Fibroblast of gingiva (primary cell): ENCODE data around the gene ARMC8.

Source experiments
- DNase-seq: peaks from one replicate; pipeline ENCODE4 v3.0.0-alpha.2; 2011; ENCODE audit warnings: low read depth

The ARMC8 gene

GRCh38 chr3:138200424-138200823 is 13.3 kb downstream of the ARMC8 start:
- DNase-seq: no peak

DNA sequence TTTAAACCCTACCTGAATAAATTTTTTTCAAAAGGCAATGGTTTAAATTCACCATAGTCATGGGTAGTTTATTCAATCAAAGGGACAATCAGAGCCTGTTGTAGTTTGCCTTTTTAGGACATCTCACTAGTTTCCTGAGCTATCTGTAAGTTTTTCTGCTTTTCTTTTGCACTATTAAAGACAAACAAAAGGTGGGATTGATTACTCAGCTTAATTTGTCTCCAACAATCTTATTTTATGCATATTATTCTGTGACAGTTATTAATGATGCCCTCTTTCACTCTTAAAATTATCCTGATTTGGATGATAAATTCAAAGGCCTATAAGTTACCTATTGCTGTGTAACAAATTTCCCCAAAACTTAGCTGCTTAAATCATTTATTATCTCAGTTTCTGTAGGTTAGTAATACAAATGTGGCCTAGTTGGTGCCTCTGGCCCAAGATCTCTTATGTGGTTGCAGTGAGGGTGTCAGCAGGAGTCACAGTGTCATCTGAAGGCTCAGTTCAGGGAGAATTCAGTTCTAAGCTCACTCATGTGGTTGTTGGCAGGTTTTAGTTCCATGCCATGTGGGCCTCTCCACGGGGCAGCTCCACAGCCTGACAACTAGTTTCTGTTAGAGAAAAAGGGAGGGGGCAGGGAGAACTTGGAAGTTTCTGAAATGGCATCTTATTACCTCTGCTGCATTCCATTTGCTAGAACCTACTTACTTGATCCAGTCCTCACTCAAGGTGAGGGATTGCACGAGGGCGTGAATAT is 16.0 kb downstream of the ARMC8 start:
- no peak for DNase-seq

DNA sequence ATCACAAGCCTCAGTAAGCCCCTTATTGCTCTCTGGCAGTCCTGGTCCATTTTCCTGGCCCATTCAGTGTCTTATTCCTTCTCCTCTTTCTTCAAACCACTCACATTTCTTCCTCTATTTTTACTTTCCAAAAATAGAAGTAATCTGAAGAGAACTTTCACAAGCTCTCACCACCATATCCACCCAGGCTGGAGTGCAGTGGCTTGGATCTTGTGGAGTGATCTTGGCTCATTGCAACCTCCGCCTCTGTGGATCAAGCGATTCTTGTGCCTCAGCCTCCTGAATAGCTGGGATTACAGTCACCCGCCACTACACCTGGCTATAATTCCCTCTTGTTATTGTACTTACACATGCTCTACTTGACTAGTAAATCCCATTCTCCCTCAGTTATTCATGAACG is 16.8 kb downstream of the ARMC8 start:
- no peak for DNase-seq

DNA sequence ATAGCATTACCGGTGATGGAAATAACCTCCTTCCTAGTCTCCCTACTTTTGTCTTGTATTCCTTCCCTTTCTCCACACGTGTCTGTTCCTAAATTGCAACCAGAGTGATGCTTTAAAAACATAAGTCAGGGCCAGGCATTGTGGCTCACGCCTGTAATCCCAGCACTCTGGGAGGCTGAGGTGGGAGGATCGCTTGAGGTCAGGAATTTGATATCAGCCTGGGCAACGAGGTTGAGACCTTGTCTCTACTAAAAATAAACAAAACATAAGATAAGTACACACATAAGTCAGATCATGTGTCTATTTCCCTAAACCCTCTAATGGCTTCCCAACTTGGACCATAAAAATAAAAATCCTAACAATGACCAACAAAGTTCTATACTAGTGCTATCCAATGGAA is 18.4 kb downstream of the ARMC8 start:
- DNase-seq: no peak

- no peak for DNase-seq
Observed at GRCh38 chr3:138206196-138206595, 19.1 kb downstream of the ARMC8 start.

DNA sequence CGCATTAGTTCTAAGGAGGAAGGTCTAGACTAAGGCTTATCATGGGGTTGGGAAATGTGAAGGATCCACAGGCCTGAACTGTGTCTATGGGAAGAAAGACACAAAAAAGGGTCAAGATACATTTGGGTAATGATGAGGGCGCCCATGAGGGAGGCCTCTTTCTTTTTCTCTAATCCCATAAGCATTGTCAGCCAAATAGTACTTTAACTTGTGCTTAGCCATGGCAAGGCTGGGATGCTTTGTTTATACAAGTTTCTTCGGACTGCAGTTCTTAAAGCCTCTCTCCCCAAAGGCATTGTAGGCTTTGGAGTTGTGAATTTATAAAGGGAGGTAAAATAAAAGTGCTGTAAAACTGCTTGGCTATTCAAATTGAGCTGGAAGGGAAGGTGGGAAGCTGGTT is 23.4 kb downstream of the ARMC8 start:
- DNase-seq: no peak

GRCh38 chr3:138213398-138214085 is 26.4 kb downstream of the ARMC8 start:
- no peak for DNase-seq

GRCh38 chr3:138219255-138219654 is 32.2 kb downstream of the ARMC8 start:
- DNase-seq: no peak

- DNase-seq: no peak
Observed at GRCh38 chr3:138220242-138220641, 33.1 kb downstream of the ARMC8 start.

GRCh38 chr3:138220788-138221187 is 33.7 kb downstream of the ARMC8 start:
- DNase-seq: no peak

DNA sequence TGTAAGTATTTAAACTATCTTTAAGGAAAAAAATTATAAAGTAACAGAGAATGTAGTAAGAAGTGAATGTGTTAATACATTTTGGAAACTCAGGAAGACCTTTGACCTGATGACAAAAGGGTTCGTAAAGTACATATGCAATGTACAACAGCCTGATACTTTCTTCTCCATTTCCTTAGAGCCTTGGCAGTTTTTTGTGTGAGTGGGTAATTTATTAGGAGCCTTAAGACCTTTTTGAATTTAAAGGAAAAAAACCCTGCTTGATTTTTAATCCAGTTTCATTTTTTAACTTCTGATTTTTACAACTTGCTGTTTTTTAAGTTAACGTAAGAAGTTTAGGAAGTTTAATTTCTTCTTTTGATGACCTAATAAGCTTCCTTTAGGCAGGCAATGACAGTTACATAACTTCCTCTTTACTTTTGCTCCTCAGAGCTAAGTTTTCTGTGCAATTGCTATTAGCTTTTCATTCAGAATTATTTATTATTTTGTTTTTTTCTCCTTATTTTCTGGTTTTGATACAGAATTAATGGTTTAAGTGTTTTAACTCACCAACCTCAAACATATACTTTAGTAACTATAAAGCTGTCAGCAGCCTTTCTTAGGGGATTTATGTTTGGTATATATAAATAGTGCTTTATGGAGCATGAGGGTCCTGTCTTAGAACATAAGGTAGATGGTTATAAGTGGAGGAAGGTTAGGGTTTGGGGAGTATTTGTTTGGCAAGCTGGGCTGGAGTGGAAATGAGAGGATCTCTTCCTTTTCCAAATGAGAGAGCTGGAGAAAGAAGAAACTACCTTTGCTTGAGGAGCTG is 35.2 kb downstream of the ARMC8 start:
- no peak for DNase-seq

DNA sequence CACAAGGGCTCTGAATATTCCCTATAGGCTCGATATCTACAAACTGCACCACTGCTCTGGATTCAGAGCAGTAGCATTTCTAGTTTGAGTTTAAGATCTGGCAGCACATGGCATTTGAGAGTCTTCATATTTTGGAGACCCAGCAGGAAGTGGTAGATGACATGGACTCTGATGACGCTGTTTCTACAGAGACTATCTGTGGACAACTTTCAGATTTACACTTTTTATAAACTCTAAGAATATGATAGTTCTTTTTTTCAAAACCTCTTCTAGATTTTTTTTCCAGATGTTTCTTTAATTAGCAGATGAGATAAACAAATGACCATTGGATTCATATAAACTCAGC is 35.8 kb downstream of the ARMC8 start:
- no peak for DNase-seq

GRCh38 chr3:138227650-138228049 is 40.5 kb downstream of the ARMC8 start:
- peak; percentile 18 for DNase-seq

DNA sequence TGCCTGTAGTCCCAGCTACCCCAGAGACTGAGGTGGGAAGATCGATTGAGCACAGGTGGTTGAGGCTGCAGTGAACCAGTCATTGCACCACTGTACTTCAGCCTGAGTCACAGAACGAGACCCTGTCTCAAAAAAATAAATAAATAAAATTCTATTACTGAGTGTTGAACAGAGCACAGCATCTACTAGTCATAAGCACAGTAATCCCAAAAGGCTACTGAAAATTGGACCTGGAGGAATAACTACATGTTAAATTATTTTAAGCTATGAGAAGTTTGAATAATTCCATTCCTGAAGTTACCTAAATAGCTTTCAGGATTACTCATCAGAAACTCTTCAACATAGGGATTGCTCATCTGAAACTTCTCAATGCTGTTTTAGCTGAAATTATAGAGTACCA is 43.4 kb downstream of the ARMC8 start:
- DNase-seq: no peak

DNA sequence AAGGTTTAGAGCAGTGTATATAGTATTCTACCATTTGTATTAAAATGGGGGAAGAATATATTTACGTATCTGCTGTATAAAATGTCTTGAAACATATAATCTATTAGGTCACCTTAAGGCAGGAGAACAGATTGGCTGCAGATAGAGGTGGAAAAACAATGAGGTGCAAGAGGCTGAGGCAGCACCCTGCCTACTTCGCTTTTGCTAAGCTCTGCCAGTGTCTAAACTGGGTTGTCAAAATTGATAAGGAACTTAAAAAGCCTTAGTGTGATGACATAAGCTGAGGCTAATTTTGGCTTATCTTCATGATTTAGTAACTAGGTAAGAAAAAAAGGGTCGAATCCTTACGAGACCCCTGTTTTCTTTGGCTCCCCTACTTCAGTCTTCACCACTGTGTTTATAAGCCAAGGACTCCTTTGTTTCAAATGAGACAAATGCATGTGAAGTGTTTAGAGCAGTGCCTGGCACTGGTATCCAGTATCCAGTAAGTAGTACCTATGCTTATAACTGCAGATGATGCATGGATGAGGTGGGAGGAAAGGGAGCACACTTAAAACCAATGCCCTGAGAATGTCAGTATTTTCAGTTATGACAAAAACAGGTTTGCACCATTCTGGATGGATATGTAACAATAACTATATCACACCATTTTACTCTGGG is 45.7 kb downstream of the ARMC8 start:
- DNase-seq: no peak

GRCh38 chr3:138234401-138235179 is 47.5 kb downstream of the ARMC8 start:
- DNase-seq: no peak

DNA sequence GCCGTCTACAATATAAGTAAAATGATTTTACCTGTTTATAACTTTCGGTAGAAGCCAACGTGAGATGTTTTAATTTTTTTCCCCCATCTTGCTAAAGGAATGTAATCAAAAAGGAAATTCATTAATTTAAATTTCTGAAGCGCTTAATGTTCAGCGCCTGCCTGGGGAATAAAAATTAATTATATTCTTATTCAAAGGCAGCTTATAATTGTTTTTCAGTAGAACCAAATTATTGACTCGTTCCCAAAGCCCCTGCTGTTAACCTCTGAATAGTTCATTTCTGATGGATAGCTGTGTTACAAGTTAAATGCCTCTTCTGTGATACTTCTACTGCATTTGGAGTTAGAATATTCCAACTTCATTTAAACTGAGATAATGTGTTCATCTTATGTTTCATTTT is 51.6 kb downstream of the ARMC8 start:
- DNase-seq: no peak

DNA sequence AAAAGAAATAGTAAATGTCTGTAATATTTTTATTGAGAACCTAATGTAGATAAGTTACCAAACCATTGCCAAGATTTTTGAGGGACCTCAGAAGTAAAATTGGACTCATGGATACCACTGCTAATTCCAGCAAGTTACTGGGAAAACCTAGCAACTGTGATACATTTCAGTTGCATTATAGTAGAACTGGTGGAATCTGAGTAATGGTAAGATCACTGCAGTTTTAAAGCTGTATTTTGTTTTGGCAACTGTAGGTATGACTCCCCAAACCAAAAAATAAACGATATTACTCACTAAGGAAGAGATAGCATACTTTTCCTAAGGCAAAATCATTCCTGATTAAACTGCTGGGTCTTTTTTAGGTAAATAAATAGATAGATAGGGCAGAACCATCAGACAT is 54.0 kb downstream of the ARMC8 start:
- DNase-seq: no peak

DNA sequence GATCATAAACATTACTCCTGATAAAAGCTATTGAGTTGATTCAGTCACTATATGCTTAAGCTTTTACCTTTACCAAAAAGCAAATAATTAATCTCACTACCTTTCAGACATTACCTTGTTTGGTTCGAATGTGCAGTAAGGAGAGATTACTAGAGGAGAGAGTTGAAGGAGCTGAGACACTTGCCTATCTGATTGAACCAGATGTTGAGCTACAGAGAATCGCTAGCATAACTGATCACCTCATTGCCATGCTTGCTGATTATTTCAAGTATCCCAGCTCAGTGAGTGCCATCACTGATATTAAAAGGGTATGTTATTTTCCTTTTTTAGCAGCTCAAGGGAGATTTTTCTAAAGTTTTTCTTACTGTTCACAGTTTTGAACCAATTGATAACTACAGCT is 54.6 kb downstream of the ARMC8 start:
- DNase-seq: no peak

GRCh38 chr3:138242466-138242865 is 55.4 kb downstream of the ARMC8 start:
- DNase-seq: no peak

DNA sequence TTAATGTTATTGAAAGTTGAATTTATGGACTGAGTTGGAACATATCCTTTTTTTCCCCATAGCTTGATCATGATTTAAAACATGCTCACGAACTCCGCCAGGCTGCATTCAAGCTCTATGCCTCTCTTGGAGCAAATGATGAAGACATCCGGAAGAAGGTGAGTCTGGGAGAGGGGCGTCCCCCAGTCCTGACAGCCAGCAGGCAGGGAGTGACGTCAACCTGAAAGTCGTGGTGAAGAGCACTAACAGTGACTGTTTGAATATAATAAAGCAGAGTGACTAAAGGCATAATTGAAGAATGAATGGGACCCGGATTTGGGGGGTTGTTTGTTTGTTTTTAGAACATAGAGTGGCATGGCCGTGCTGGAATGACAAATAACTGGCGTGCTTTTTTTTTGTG is 57.9 kb downstream of the ARMC8 start:
- DNase-seq: no peak

- no peak for DNase-seq
Observed at GRCh38 chr3:138249636-138250035, 62.5 kb downstream of the ARMC8 start.
